HG03565 (cell line): Measurements from ENCODE around the gene FBLN1.
"Not testable (repeated sequence)": the region's sequence is repeated elsewhere in the genome, so short reads cannot be mapped to it uniquely, and the experiment has no call there.

ENCODE experiments used
- ATAC-seq: cut with Tn5 transposase; IDR thresholded peaks from one replicate; pipeline ENCODE4 v1.9.1; 2021; ENCODE audit warnings: mild to moderate bottlenecking, moderate library complexity; ENCODE audit not compliant: unreplicated experiment

Gene FBLN1

DNA sequence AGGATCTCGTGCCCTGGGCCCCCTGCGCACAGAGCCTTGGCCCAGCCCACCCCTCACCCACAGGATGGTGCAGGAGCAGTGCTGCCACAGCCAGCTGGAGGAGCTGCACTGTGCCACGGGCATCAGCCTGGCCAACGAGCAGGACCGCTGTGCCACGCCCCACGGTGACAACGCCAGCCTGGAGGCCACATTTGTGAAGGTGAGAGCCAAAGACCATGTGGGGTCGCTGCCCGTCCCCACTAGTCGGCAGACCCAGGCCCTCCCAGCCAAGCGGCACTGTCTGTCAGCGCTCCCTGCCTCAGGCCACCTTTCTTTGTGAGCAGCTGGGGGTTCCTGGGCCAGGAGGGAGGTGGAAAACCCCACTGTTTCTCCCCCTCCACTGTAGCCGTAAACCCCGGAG lies 22.8 kb downstream of the FBLN1 start:
- no peak for ATAC-seq

DNA sequence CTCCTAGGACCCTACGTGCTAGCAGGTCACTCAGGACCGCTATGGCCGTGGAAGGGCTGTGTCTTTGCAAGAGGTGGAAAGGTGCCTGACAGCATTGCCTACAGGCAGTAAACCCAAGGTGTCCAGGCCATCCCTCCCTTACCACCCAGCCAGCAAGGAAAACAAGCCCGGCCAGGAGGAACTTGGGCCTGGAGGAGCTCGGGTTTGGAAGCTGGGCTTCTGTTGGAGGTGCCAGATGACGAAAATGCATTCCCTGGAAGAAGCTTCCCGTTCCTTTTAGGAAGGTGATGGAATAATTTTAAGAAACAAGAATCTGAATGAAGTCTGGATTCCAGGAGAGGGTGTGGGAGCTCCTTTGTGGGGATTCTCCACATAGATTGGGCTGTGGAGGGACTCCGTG lies 23.6 kb downstream of the FBLN1 start:
- no peak for ATAC-seq

DNA sequence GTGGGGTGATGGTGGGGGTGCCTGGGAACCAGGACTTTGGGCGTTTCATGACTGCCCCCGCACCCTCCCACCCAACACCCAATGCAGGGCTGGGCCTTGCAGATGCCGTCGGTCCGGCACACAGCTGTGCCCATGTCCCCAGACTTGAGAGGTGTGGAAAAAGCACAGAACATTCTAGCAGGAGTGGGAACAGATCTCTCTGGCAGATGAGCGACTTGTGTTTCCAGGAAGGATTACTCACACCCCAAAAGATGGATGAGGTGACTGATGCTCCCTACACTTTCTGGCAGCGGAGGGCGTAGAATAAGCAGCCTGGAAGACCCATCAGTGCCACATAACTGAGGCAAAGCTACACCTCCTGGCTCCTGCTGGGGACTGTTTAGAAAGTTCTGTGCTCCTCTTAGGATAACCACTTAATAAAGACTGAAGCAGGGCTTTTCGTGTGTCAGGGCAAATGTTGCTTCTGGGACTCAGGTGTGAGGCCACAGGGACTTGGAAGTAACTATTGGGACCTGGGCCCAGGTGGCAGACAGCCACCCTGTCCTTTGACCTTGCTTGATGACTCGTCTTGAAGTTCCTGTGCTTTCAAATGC lies 24.2 kb downstream of the FBLN1 start:
- no peak for ATAC-seq

DNA sequence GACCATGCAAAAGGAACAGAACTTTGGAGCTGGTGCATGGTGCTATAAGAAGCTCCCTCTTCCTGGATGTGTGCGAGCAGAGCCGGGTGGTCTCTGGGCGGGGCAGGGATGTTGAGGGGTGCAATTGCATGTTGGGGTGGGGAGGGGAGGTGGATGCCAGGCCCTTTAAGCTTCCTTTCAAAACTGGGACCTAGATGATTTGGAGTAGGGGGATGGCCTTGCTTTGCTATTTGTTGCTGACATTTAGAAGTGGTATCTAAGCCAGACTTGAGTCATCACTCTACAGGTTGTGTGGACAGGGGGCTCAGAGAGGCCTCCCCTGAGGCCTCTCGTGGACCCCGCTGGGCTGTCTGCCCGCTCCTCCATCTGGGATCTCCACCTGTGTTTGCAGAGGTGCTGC lies 24.8 kb downstream of the FBLN1 start:
- ATAC-seq = no peak

DNA sequence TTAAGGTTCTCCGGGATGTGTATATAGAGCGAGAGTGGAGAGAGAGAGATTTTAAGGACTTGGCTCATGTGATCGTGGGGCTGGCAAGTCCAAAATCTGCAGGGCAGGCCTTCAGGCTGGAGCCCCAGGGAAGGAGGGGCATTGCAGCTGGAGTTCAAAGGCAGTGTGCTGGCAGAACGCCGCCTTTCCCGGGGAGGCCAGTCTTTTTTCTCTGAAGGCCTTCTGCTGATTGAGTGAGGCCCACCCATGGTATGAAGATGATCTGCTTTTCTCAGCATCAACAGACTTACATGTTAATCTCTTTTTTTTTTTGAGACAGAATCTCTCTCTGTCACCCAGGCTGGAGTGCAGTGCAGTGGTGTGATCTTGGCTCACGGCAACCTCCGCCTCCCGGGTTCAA lies 25.4 kb downstream of the FBLN1 start:
- ATAC-seq = no peak

DNA sequence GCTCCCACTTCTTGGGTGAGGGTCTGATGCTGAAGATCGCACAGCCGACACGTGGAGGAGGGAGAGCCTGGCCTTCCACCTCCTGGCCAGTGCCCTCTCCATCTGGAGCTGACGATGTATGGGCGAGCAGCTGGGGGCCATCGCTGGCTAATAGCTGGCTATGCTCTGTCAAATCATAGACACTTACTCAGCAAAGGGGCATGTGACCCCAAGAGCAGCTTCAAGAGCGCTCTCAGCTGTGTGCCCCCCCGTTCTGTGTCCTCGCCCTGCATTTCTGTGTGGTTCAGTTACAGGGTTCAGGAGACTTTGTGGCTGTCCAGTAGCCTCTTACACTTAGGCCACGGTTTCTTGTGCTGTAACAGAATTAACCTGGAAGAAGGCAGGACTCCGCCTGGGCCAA lies 26.4 kb downstream of the FBLN1 start:
- ATAC-seq = no peak

DNA sequence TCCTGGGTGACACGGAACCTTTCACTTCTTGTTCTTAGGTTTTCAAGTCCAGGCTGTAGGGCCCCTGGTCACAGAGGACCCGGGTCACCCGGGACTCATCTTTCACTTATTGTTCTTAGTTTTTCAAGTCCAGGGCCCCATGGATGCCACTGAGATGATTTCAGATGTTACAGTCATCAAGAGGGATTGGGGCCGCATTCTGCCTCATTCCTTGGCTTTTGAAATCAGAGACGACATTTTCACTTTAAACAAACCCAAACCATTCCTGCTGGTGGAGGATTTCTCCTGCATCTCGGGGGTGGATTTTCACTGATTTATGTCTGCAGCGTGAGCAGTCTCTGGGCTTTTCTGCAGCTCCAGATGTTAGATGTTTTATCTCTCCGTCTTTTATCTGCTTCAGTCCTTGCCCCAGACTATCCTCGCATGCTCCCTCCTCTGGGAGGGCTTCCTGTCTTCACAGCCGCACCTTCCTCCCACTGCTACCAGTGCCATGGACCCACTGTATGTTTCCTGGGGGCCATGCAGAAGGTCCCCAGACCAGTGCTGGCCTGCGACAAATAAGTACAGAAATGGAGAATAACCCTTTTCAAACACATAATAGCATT lies 27.4 kb downstream of the FBLN1 start:
- ATAC-seq = no peak

DNA sequence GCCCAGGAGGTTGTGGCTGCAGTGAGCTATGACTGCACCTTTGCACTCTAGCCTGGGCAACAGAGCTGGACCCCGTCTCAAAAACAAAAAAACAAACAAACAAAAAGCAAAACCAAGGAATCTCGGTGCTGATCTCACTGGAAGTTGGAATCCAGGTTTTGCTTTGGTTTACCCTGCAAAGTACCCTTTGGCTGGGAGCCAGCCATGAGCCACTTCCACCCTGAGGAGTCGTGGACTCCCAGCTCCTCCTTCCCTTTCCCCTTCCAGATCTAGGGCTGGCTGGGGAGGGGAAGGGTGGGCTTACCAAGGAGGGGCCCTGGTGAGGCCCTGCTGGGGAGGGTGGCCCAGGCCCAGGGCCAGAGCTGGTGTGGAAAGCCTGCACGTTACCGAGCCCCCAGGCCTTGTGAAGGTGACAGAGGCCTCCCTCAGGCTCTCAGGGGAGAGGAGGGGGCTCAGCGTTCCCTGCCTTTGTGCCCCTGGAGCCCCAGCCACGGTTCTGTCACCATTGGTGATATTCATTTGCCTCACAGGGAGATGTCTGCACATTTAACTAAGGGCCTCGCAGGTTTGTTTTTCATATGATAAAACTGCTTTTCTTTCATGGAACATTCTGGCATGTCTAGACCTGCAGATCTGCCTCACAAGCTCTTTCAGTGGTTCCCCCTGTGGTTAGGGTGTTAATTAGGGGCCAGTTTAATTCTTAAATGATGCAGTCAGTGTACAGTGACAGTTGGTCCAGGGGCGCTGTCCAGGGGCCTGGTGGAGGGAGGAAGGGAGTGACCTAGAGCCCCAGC lies 29.0 kb downstream of the FBLN1 start:
- no peak for ATAC-seq

DNA sequence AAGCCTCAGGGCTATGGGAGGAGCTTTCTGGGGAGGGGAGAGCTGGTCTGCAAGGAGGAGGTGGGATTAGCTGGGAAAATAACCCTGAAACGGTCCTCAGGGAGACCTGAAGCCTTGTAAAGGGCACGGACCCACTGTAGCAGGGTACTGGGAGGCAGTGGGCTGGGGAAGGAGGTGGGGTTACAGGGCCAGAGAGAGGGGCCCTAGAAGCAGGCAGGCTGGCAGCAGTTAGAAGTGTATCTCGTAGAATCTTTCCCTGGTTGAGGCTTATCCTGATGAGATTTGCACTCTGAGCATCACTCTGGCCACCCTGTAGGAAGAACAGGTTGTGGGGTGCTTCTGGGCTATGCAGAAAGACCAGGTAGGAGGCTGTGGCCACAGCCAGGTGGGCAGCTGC lies 29.6 kb downstream of the FBLN1 start:
- no peak for ATAC-seq

DNA sequence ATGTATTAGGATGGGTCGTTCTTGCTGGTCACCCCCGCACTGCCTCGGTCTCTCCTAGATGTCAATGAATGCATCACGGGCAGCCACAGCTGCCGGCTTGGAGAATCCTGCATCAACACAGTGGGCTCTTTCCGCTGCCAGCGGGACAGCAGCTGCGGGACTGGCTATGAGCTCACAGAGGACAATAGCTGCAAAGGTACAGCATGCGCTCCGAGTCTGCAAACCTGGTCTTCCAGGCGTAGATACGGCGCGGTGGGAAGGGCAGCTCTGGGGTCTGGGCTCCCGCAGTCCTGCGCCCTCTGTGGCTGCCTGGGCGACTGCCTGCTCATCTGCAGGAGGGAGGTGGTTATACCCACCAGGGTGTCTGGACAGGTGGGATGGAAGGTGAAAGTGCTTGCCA lies 31.0 kb downstream of the FBLN1 start:
- no peak for ATAC-seq

DNA sequence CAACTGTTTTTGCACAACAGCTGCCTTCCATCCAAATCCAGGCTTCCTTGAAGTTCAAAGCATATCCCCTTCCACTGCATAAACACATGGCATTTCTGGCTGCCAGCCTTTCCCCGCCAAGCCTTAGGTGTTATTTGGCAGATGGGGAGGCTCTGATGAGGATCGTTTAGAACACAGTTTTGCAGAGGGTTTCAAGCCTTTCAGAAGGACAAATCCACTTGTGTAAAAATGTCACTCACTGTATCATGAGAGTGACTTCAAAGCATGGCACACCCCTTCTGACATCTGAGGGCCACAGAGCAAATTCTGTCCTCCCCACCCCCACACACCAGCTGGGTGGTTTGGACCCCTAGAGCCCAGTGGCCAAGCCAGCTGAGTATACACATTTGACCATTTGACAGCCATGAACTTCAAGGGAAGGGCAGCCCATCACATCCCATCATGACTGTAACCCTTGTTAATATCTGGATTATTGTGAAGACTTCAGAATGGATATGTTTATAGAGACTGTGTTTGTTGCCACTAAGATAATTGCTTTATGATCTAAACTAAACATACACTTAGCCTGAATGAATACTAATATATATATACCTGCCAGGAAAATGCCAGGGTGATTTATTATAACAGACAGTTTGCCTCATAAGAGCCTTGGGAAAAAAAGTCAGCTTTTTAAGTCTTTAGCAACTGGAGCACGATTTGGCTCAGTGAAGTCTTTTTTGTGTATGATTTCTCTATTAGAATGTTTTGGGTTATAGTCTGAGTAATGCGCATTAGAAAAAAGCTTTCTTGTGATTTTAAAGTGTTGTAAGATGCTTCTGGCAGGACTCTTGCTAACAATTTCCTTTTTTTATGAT lies 31.9 kb downstream of the FBLN1 start:
- ATAC-seq = no peak

DNA sequence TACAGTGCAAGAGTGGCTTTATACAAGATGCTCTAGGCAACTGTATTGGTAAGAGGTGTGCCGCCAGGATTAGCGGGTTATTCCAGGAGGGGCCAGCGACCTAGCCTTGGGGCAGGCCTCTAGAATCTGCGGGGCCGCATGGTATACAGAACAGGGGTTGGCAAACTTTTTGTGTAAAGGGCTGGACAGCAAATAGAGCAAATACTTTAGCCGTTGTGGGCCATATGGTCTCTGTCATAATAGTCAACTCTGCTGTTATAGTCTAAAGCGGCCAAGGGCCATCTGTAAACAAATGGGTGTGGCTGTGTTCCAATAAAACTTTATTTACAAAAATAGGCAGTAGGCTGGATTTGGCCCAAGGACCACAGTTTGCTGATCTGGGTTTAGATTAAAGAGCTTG lies 32.6 kb downstream of the FBLN1 start:
- ATAC-seq = no peak

DNA sequence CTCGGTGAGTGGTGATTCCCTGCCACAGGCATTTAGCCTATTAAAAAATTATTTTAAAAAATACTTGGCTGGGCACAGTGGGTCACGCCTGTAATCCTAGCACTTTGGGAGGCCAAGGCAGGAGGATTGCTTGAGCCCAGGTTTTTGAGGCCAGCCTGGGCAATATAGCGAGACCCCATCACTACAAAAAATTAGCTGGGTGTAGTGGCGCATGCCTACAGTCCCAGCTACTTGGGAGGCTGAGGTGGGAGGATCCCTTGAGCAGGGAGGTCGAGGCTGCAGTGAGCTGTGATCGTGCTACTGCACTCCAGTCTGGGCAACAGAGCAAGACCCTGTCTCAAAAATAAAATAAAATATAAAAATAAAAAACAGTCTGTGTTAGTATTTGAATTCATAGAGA lies 33.2 kb downstream of the FBLN1 start:
- not testable (repeated sequence) for ATAC-seq

DNA sequence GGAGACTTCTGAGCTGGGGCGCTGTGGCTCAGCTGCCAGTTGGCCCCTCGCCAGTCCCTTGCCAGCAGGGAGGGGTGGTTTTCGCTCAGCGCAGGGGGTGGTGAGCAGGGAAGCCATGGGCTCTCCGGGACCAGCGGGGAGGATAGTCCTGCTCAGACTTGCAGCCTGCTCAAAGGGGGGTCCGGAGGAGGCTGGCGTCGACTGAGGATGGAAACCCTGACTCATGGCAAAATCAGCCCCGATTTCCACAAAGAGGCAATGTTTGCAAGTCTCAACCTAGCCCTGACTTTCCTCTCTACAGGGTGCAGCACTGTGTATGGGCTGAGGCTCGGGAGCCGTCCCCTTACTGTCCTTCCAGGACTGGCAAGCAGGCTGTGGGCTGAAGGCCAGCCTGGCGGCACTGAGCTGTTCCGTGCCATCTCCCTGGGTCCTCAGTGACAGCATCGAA lies 35.1 kb downstream of the FBLN1 start:
- ATAC-seq = no peak

DNA sequence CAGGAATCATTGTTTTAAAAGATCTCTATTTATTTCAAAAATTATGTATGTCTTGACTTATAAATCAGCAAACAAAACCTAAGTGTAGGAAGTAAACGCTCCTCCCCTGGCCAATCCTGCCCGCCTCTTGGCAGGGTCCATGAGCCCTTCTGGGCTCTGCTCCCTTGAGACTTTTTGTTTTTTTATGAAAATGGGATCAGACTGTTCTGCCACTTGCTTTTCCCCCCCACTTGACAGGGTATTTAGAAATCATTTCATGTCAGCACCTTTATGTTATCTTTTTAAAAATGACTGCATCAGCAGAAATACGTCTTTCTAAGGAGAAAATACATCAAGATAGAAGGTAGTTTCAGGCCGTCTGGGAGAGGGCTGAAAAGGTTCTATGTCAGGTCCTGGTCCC lies 35.6 kb downstream of the FBLN1 start:
- ATAC-seq = no peak

DNA sequence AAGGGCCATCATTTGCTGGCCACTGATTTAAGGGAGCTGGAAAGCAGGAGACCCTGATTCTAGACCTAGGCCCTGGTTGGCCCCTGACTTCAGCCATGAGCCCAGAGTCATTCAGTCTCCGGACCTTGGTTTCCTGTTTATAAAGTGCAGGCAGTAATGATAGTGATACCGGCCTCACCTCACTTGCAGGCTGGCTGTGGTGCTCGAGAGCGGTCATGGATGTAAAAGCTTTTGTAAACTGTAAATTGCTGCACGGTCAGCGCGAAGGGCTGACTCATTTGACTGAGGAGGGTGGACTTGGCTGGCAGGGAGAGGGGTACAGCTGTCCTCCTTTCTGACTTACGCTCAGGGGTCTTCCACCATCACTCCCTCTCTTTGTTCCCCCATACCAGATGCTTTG lies 37.4 kb downstream of the FBLN1 start:
- no peak for ATAC-seq

DNA sequence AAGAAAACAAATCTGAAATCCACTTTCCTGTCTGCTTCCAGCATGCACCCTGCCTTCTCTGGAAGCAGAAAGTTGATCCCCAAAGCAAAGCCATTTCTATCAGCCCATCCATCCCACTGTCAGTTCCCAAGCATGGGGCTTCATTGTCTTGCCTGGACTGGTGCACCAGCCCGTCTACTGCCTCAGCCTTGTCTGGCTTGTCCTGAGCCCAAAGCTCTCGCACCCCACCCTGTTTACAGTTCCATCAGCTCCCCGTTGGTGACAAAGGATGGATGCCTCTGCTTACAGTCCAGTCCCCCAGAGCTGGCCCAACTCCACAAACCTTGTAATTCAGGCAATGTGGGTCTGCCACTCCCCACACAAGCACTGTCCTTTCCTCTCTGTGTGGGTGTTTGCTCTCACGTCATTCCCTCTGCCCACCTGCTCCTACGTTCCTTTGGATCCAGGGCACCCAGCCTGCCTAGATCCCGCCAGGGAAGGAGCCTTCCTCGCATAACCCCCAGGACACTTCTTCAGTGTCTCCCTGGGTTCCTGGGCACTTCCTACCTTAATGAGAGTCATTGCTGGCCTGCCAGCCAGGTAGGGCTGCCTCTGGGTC lies 38.8 kb downstream of the FBLN1 start:
- ATAC-seq = no peak

DNA sequence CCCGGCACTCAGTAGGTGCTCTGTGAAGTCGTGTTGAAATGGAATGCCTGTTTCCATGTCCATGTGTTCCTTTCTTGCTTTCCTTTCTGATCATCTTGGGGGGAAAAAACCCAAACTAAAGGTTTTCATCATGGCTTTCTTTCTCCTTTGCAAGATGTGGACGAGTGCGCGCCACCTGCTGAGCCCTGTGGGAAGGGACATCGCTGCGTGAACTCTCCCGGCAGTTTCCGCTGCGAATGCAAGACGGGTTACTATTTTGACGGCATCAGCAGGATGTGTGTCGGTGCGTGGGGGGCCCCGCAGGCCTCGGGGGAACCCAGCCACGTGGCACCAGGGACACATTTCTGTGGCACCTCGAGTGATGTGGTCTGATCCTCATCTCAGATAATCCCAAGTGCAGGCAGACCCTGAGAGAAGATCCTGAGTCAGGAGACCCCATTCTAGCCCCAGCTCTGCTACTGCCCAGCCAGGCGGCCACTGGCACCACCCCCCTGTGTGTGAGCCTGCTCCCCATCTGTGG lies 39.4 kb downstream of the FBLN1 start:
- no peak for ATAC-seq

DNA sequence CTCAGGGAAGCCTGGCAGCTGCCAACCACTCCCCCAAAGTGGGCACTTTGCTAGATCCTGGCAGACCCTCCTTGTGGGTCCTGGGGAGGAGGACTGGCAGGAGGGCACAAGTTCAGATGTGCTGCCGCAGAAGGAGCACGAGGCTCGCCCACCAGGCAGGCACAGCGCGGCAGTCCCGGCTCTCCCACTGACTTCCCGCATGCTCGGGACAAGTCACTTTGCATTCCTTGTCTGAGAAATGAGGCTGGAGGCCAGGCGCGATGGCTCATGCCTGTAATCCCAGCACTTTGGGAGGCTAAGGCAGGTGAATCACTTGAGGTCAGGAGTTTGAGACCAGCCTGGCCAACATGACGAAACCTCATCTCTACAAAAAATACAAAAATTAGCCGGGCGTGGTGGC lies 40.1 kb downstream of the FBLN1 start:
- ATAC-seq = not testable (repeated sequence)

DNA sequence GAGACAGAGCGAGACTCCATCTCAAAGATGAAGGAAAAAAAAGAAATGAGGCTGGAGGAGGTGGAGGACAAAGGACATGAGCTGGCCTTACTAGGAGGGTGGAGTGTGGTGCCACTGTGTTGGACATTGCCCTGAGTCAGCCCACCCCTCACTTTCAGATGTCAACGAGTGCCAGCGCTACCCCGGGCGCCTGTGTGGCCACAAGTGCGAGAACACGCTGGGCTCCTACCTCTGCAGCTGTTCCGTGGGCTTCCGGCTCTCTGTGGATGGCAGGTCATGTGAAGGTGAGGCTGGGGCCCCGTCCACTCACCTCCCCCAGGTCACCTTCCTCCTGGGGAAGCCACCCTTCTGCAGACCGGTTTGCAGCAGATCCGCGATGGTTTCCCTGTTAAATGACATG lies 40.6 kb downstream of the FBLN1 start:
- ATAC-seq = no peak
